SU-DHL-6 (cell line): ENCODE results near the gene PKD1L1.

Source experiments
- H2AFZ ChIP-seq: fragments of 200-600 bp; sonication (generic); 2 replicates; pipeline ENCODE4 v1.6.1; 2014; ENCODE audit warnings: low read depth, mild to moderate bottlenecking, moderate library complexity, mixed read lengths, antibody characterized with exemption, low read length; ENCODE audit not compliant: severe bottlenecking
- H3F3A ChIP-seq: fragments of 200-600 bp; shearing (Covaris generic); 2 replicates; pipeline ENCODE4 v1.6.0; 2016; ENCODE audit warnings: antibody characterized with exemption, mild to moderate bottlenecking; ENCODE audit not compliant: insufficient read depth
- H3K27ac ChIP-seq: fragments of 200-600 bp; sonication (generic); 2 replicates; pipeline ENCODE4 v1.5.1; 2016; ENCODE audit warnings: low read depth, mild to moderate bottlenecking, low read length, moderate library complexity, mixed read lengths
- H3K27me3 ChIP-seq: fragments of 200-600 bp; sonication (generic), shearing (Covaris generic); 2 replicates; pipeline ENCODE4 v1.6.0; 2014; ENCODE audit warnings: mild to moderate bottlenecking, low read length
- H3K36me3 ChIP-seq: fragments of 200-600 bp; sonication (generic); 2 replicates; pipeline ENCODE4 v1.6.1; 2014; ENCODE audit warnings: mild to moderate bottlenecking, low read length, mixed read lengths
- H3K4me2 ChIP-seq: fragments of 300-600, 200-600 bp; shearing (Covaris generic), sonication (generic); 2 replicates; pipeline ENCODE4 v1.6.0; 2014; ENCODE audit warnings: low read length, low read depth, mild to moderate bottlenecking; ENCODE audit not compliant: poor library complexity, severe bottlenecking
- H3K4me3 ChIP-seq: fragments of 200-600 bp; sonication (generic); 2 replicates; pipeline ENCODE4 v1.5.1; 2014; ENCODE audit warnings: antibody characterized with exemption, low read length, mild to moderate bottlenecking, mixed read lengths; ENCODE audit not compliant: insufficient read depth, poor library complexity, severe bottlenecking
- H3K79me2 ChIP-seq: fragments of 200-600 bp; sonication (generic); 2 replicates; pipeline ENCODE4 v1.6.1; 2014; ENCODE audit warnings: mild to moderate bottlenecking, low read length, moderate library complexity; ENCODE audit not compliant: insufficient read depth
- H3K9ac ChIP-seq: fragments of 200-600 bp; sonication (generic); 2 replicates; pipeline ENCODE4 v1.7.0; 2014; ENCODE audit warnings: mild to moderate bottlenecking, low read length
- H3K9me2 ChIP-seq: fragments of 200-600 bp; sonication (generic); replicated peaks from 2 replicates; pipeline ENCODE4 v1.6.1; 2014; ENCODE audit warnings: low read length; ENCODE audit not compliant: insufficient read depth
- H3K9me3 ChIP-seq: fragments of 200-600 bp; sonication (generic); 2 replicates; pipeline ENCODE4 v1.6.1; 2014; ENCODE audit warnings: low read length, mixed read lengths; ENCODE audit not compliant: insufficient read depth
- H4K20me1 ChIP-seq: fragments of 200-600 bp; sonication (generic); 2 replicates; pipeline ENCODE4 v1.6.1; 2014; ENCODE audit warnings: low read depth, mild to moderate bottlenecking, antibody characterized with exemption, low read length, moderate library complexity, mixed read lengths
- CTCF ChIP-seq: fragments of 200-600 bp; sonication (generic); IDR thresholded peaks from one replicate; pipeline ENCODE4 v1.5.1; 2017; ENCODE audit warnings: antibody characterized with exemption, mild to moderate bottlenecking, low read length, moderate library complexity; ENCODE audit not compliant: insufficient read depth, poor library complexity, severe bottlenecking
- EZH2phosphoT487 ChIP-seq: fragments of 200-600 bp; sonication (generic), shearing (Covaris generic); conservative IDR thresholded peaks from 2 replicates; pipeline ENCODE4 v1.6.1; 2018; ENCODE audit warnings: mild to moderate bottlenecking, antibody characterized with exemption, low read length, moderate library complexity, mixed read lengths

Gene PKD1L1

GRCh38 chr7:47937065-47937687, 11.1 kb downstream of the PKD1L1 start:
- H3K79me2 ChIP-seq = no peaks in the 10 kb centered on the region
- no peaks in the 10 kb centered on the region for H4K20me1 ChIP-seq
- no peaks in the 10 kb centered on the region for H3K36me3 ChIP-seq
- peak overlapping the region; percentile 78 for H3K27ac ChIP-seq
- H3K9me3 ChIP-seq = no peaks in the 10 kb centered on the region
- H3K27me3 ChIP-seq = no peaks in the 10 kb centered on the region
- H3K4me2 ChIP-seq = peak overlapping the region; percentile 54
- no peaks in the 10 kb centered on the region for H3K9me2 ChIP-seq
- peak overlapping the region; percentile 45 for H3K9ac ChIP-seq
- no peak for TF ChIP-seq EZH2phosphoT487
- no peak for TF ChIP-seq CTCF
- H3F3A ChIP-seq = peaks cover 25% of the 10 kb centered on the region
- H3K4me3 ChIP-seq = peak overlapping the region; percentile 39
- H2AFZ ChIP-seq = peak overlapping the region; percentile 34

- Histone ChIP-seq H2AFZ (peak overlapping the region; percentile 34), H3K9me2 (no peaks in the 10 kb centered on the region), H3K9me3 (no peaks in the 10 kb centered on the region), H3K36me3 (no peaks in the 10 kb centered on the region), H3K9ac (no peak overlapping the region), H3K27ac (peak overlapping the region; percentile 53; the same call in 1 of the 2 replicates), H3F3A (peaks cover 25% of the 10 kb centered on the region), H4K20me1 (no peaks in the 10 kb centered on the region), H3K27me3 (no peaks in the 10 kb centered on the region), H3K79me2 (no peaks in the 10 kb centered on the region), H3K4me3 (no peak overlapping the region), H3K4me2 (peak overlapping the region; percentile 54)
- TF ChIP-seq CTCF (no peak), EZH2phosphoT487 (no peak)
Measured at GRCh38 chr7:47936323-47936722, 11.9 kb downstream of the PKD1L1 start.

GRCh38 chr7:47935336-47935735, 12.9 kb downstream of the PKD1L1 start:
- no peaks in the 10 kb centered on the region for H3K79me2 ChIP-seq
- H3K27me3 ChIP-seq = no peaks in the 10 kb centered on the region
- no peaks in the 10 kb centered on the region for H3K9me3 ChIP-seq
- H3K27ac ChIP-seq = no peak overlapping the region
- H3K4me3 ChIP-seq = no peak overlapping the region
- H2AFZ ChIP-seq = no peak overlapping the region
- no peak overlapping the region for H3K9ac ChIP-seq
- H3K9me2 ChIP-seq = no peaks in the 10 kb centered on the region
- peaks cover 25% of the 10 kb centered on the region for H3F3A ChIP-seq
- no peaks in the 10 kb centered on the region for H3K36me3 ChIP-seq
- no peaks in the 10 kb centered on the region for H4K20me1 ChIP-seq
- H3K4me2 ChIP-seq = no peak overlapping the region
- TF ChIP-seq CTCF (no peak), EZH2phosphoT487 (no peak)
